HG02852 (cell line): ENCODE measurements around the gene NRF1.

Source experiments
- ATAC-seq: cut with Tn5 transposase; IDR thresholded peaks from one replicate; pipeline ENCODE4 v1.9.1; 2021; ENCODE audit warnings: mild to moderate bottlenecking, moderate library complexity; ENCODE audit not compliant: unreplicated experiment

Gene NRF1

DNA sequence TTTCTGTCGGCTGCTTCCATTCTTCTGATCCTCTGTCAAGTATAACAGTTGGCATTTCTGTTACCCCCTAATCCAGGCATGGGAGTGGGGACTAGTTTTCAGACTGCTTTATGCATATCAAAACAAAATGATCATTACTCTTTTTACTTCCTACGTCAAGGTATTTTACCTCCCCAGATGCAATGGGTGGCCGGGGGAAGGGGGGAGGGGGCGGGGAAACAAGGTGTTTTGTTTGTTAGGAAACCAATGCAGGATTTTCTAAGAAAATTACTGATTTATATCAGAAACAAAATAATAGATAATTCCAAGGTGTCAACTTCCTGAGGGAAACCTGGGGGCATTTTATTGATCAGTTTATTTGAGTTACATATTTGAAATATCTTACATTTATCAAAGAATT, 66.3 kb downstream of the NRF1 start:
- ATAC-seq = no peak

DNA sequence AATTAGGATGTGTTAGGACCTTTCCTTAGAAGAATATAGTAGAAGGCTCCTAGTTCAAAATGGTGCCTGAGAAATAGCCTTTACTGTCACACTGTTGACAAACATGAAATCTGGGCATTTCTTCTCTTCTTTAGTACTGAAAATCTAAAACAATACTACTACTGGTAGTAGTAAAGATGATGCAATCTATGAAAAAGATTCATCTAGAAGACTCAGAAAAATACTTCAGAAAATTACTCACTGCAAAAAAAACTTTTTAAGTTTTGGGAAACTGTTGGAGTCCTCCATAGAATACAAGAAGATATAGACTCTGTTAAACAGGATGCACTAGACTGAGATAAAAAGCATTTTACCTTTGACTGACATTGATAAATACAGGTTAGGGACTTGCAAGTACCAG, 67.1 kb downstream of the NRF1 start:
- no peak for ATAC-seq

DNA sequence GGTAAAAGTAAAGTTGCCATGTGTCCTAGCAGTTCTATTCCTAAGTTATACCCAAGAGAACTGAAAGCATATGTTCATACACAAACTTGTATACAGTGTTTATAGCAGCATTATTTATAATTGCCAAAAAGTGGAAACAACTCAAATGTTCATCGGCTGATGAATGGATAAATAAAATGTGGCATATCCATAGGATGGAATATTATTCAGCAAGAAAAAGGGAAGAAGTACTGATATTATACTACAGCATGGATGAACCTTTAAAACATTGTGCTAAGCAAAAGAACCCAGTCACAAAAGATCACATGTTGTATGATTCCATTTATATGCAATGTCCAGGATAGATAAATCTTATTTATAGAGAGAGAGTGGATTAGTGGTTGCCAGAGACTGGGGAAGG, 68.9 kb downstream of the NRF1 start:
- no peak for ATAC-seq

DNA sequence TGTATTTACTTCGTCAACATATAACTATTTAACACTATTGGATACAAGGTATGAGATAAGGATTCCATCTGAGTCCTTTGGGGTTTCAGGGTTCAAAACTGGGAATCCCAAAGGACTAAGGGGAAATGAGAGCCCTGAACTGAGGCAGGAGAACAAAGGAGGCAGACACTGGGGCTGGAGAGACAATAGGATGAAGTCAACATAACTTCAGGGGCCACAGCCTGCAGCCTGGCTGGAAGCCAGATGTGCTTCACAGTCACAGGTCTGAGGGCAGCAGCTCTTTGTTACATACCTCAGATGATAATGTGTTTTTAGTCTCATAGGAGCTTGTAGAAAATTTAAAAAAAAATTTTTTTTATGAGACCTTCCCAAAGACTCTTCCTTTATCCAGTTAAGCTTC, 73.3 kb downstream of the NRF1 start:
- ATAC-seq = no peak

DNA sequence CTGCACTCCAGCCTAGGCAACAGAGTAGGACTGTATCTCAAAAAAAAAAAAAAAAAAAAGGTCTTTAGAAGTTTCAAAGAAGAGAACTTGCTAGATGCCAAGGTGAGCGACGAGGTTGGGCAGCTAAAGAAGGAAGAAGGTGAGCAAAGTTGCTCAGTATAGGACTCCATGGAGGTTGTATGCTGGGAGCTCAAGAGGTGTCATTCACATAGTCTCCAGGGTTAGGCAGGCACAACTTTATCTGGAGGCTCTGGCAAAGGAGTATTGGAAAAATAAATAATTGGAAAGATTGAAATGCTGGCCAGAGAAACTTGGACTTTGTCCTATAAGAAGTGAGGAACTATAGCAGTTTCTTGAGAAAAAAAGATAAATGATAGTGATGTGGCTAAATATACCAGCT, 74.5 kb downstream of the NRF1 start:
- no peak for ATAC-seq

DNA sequence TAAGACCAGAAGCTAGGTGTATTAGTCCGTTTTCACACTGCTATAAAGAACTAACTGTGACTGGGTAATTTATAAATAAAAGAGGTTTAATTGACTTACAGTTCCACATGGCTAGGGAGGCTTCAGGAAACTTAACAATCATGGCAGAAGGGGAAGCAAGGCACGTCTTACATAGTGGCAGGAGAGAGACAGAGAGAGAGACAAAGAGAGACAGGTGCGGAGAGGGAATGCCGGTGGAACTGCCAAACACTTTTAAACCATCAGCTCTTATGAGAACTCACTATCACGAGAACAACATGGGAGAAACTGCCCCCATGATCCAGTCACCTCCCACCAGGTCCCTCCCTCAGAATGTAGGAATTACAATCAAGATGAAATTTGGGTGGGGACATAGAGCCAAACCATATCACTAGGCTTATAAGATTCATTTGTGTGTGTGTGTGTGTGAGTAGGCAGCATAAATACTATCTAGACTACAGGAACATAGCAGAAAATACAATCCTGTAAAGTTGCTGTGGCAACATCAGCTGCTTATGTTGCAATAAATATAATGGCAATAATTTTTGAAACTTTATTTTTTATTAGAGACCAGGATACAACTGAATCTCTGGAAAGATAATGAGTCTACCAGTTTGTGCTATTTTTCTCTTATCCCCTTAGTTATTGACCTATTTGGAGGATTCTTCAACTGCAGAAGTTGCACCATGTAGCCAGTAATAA, 77.1 kb downstream of the NRF1 start:
- ATAC-seq = no peak

DNA sequence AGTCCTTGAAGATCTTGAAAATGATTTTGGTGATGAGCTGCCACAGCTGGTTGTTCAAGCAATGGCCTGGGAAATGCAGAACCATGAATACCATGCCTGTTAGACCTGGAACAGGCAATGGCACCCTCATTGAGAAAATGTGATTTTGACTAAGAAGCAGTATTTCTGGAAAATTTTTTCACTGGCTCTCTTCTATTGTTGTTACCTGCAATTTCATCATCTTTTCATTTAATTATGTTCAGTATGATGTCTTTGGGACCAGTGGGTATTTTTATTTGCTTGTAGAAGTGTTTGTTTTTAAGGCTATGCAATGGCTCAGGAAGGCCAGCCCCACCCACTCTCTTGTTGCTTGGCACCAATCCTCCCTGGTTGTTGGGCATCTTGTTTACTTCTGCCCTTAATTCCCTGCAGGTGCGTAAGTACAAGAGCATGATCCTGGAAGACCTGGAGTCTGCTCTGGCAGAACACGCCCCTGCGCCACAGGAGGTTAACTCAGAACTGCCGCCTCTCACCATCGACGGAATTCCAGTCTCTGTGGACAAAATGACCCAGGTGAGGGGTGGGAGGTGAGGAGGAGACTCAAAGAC, 78.6 kb downstream of the NRF1 start:
- no peak for ATAC-seq

DNA sequence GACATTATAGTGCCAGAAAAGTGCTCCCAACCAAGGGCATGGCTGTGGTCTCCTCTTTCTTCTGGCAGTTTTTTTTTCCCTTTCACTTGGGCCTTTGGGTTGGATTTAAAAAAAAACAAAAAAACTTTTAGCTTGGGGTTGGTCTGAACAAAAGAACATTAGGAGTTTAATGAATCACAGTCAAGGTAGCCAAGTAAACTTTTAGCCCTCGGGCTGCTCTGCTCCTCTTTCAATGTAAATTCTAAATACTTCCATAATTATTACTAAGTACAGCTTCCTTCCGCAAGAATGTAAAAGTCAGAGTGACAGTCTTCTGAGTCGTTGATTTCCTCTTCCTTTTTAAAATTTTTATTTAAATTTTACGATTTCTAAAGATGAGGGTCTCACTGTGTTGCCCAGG, 79.2 kb downstream of the NRF1 start:
- no peak for ATAC-seq

DNA sequence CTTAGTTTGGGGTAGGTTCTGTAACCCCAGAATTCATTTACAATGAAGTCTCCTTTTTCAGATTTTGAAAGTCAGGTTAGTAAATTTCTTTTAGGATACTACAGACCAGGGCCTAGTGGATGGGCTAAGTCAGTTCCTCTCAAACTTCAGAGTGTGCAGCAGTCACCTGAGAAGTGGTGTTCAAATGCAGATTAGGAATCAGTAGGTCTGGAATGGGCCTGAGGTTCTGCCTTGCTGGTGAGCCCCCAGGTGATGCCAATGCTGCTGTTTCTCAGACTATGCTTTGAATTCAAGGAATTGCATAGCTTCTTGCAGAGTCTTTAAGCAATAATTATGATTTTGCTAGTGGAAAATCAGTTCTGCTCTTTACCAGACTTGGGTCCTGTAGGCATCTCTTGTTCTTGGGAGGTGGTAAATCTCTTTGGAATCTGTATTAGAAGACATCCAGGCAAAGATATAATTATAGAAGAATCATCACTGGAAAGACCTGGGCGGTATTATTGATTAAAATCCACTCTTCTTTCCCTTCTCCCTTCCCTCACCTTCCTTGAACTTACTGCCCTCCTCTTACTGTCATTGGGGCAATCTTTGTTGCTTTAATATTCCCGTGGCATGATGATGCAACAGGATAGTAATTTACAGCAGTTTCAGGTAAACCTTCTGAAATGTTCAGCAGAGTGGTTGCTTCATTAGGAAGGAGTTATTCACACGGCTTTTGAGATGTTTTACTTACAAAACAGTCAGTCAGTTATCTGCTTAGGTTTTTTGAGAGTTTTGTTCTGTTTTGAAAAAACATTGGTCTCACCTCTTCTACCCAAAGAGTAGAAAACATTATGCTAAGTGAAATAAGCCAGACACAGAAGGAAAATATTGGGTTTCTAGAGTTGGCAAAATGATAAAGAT, 87.2 kb downstream of the NRF1 start:
- ATAC-seq = no peak

DNA sequence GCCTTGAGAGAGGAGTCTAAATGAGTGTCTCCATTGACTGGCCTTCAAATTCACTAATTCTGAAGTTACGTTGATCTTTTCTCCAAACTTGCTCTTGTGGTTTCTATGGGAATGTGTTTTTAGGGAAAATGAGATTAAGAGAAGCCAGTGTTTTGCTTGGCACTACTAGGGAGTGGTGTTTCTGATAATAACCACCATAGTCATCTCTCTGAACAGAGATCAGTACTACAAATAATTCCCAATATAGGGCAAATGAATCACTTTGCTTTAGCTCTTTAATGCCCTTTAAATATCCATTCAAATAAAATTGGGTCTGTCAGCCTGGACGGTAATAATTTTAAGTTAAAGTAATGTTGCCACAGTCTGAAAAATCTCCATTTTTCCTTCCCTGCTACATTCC, 90.8 kb downstream of the NRF1 start:
- no peak for ATAC-seq

DNA sequence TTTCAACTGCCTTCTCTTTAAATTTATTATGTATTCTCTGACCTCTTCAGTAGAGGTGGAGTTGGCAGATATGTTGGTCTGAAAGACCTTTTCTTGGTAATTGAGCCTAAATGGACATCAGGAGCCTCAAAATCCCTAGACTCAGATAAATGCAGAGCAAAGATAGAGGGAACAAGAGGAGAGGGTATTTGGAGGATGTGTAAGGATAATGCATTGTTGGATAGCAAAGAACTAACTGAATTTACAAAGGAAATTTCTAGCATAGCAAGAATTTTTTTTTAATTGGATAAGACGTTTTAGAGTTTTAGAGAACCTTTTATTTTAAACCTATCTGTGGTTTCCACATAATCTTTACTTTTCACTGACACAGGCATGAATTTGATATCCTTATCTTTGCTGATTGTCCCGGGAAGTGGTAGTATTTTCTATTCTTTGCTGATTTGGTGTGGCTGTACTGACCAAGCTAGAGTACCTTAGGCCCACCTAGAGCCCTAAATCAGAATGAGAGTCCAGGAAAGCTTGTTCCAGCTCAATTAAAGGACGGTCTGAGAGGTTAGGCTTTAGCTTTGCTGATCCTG, 91.3 kb downstream of the NRF1 start:
- no peak for ATAC-seq

DNA sequence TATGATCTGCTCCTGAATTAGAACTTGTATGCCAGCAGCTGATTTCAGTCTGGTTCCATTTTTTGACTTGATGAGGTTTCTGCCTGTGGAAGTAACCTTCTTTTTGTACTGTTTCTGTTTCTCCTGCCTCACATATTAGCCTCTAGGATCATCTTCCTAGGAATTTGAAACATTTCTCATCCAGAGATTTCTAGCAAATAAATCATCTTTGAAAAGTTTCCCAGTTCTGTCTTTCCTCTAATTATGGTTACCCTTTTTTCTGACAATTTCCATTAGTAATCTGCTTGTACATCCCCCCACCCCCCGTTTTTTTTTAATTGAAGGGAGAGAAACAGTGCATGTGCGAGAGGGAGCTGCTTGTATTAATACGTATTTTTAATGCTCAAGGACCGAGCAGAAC, 92.2 kb downstream of the NRF1 start:
- ATAC-seq = no peak

DNA sequence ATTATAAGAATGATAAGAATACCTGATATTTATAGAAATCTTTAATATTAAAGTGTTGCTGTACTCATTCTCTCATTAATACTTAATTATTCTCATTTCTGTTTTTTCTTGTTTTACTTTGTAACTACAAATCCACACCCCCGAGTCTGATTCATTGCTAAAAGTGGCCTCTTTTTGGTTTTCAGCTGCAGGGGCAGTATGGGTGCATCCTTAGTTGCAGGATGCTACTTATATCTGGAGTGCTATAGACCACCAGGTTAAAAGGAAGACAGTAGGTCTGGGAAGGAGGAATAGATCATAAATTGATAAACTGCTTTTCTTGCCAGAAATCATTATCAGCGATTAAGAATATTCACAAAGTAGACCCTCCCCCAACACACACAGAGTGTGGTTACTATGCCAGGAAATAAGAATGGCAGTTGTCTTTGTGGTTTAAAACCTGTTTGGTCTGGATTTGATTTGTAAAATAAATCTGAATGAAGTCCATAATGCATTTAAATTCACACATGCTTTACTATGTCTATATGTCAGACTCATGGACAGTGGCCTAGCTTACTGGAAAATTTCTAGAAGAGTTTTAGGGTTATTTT, 96.5 kb downstream of the NRF1 start:
- ATAC-seq = no peak

DNA sequence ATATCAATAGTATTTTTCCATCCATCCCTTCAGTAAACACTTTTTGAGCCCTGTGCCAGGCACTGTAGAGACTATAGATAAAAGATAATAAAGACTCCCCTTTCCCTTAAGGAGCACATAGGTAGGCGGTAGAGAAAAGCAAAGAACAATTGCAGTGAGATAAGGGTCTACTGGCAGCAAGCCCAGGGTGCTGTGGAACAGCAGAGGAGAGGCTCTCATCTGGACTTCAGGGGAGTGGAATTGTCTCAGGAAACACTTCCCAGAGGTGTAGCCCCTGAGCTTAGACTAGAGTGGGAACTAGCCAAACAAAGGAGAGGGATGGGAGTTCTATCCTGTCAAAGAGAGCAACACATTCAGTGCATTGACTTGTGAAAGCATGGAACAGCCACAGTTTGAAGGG, 102.0 kb downstream of the NRF1 start:
- no peak for ATAC-seq

DNA sequence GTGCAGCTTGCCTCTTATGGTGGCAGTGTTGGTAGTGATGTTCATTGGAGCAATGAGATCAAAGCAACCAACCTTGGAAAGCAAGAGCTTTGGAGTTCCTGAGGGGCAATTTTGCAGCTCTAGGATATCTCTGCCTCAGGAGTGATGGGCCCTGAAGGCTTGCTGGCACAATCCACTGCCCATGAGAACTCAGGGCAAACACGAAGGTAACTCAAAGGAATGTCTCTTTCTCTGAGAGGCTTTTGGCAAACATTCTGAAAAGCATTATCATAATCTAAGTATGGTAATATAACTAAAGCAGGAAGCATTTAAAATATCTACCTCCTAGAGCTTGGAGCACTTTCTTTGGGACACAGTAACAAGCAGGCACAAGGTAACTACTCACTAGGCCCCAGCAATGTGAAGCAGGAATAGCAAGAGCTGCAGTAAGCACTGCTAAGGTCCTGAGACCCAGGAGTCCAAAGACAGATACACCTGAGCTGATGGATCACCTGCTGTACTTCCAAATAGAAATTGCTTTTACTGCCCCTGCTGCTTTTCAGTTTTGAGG, 103.1 kb downstream of the NRF1 start:
- no peak for ATAC-seq

DNA sequence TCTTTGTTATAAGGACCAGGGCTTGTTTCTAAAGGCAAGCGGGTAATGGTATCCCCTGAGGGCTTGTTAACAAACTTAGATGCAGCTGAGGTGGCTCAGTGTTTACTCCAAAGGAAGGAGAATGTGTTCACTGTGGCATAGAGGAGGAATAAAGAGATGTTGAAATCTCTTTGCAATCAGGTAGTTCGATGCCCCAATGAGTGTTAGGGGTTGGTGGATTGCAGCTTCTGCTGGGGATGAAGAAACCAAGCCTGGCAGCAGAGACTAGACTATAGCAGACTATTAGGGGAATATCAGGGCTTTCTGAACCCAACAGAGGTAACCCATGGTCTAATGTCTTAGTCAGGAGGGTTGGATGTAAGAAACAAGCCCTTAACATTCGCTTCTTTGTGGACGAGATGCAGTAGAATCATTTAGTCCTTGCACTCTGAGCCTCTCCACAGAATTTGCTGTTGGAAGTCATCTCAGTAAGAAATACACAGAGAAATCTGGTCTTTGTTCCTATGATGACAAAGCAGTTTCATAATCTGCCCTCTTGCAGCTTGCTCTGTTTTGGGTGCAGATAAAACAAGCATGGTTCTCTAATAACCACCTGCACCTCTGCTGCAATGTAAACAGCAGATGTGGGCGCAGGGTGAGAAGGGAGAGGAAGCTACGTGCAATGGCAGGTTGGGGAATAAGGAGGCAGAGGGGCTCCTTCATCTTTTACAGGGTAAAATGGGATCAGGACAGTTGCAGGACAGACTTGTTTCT, 108.6 kb downstream of the NRF1 start:
- no peak for ATAC-seq

DNA sequence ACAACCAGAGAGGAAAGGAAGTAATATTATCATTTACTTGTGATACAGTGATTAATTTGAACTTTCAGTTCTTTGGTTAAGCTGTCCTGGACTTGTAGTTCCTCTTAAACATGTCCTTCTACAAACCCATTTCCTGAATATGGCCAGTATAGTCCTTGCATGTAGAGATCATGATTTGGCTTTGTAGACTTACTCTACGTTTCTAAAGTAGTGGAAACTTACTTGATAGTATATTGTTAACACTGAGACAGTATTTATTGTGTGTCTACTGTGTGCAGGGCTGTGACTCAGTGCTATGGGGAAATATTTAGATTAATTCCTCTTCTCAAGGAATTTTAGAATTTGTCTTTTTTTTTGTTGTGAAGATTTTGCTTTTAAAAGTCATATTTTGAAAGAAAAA, 109.5 kb downstream of the NRF1 start:
- no peak for ATAC-seq

DNA sequence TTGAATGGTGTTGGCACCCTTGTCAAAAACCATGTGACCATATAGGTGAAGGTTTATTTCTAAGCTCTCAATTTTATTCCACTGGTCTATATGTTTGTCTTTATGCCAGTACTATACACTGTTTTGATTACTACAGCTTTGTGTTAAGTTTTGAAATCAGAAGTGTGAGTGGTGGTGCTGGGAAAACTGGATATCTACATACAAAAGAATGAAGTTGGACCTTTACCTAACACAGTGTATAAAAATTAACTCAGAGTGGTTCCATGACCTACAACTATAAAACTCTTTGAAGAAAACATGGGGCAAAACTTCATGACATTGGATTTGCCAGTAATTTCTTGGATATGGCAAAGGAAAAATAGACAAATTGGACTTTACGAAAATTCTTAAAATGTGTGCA, 112.2 kb downstream of the NRF1 start:
- ATAC-seq = no peak

DNA sequence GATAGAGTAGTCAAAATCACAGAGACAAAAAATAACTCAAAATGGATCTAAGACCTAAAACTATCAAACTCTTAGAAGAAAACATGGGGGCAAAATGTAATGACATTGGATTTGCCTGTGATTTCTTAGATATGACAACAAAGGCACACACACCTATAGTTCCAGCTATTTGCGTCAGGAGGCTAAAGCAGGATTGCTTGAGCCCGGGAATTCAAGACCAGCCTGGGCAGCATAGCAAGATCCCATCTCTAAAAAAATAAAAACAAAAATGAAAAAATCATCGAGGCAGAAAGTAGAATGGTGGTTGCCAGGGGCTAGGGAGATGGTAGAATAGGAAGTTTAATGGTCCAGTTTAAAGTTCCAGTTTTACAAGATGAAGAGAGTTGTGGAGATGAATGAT, 113.3 kb downstream of the NRF1 start:
- no peak for ATAC-seq

DNA sequence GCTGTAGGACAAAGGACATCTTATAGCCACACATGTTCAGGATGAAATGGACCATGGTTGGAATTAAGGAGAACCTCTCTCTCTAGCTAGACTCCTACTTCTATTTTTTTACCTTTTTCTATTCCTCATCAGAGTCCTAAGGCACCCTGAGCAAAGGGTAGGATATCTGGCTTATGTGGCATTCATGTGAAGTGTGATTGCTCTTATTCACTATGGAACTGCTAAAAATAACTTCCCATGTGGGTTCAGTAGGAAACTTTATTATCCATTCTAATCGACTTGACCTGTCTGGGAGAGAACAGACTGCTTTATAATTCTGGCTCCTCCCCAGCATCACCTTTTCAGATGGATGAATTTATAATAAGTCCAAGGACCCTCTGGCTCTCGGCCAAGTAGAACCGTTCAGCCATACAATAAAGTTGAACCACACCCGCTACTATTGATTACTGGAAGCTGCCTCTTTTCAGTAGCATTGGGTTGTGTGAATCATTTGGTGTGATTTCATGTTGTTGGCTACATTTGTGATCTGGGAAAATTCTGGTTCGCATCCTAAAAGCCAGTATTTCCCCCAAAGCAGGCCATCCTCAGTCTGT, 117.5 kb downstream of the NRF1 start:
- ATAC-seq = no peak
